Mononuclear cell (primary cell): ENCODE measurements around the gene VBP1. TPM values are rescaled to one million over a fixed set of nuclear protein-coding genes. Genes with fewer than 3 reads are reported as not detected.
A peak's percentile ranks its signal among the peaks of the same experiment; 100 is the strongest.
"Not testable (repeated sequence)": the region's sequence is repeated elsewhere in the genome, so short reads cannot be mapped to it uniquely, and the experiment has no call there.

Experiments used
- H3K27me3 ChIP-seq: 2 replicates; pipeline ENCODE4 v1.6.0; 2011; ENCODE audit warnings: low read length, control low read depth; ENCODE audit not compliant: insufficient read depth
- H3K4me1 ChIP-seq: 2 replicates; pipeline ENCODE4 v1.5.1; 2011; ENCODE audit warnings: mild to moderate bottlenecking, low read length, control low read depth; ENCODE audit not compliant: insufficient read depth
- H3K4me3 ChIP-seq: 2 replicates; pipeline ENCODE4 v1.5.1; 2011; ENCODE audit warnings: mild to moderate bottlenecking, low read length, moderate library complexity
- H3K9me3 ChIP-seq: 2 replicates; pipeline ENCODE4 v1.5.1; 2011; ENCODE audit warnings: low read depth, mild to moderate bottlenecking, control low read depth, low read length
- total RNA-seq: library from RNA; depleted of rRNA; stranded (reverse); fragments of >200 nt; gene quantifications from one replicate; pipeline ENCODE4 v1.2.3, GENCODE V29; 2012

VBP1 gene
- total RNA-seq, 1 donor: 12.6 TPM

- Histone ChIP-seq H3K4me3 (no peak overlapping the region), H3K27me3 (no peaks in the 10 kb centered on the region), H3K9me3 (no peaks in the 10 kb centered on the region), H3K4me1 (peaks cover 15% of the 10 kb centered on the region)
Measured at GRCh38 chrX:155242300-155242699, 26.0 kb downstream of the VBP1 start.

DNA sequence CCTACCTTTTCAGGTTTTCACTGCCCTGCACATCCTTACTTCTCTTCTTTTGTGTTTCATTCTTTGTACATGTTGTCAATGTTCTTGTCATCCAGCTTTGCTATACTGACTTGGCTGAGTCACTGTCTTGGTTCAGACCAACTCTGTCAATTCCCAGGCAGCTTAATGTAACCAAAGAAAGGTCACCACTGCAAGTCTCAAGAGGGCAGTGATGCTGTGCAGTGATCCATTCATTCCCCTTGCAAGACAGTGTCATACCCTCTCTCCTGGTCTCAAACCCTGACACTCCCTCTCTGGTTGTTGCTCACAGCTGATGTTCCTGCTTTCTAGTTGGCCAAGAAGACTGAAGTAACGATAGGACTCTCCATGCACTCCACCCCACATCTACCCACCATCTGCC, 30.5 kb downstream of the VBP1 start:
- Histone ChIP-seq H3K4me1 (peaks cover 14% of the 10 kb centered on the region), H3K27me3 (no peaks in the 10 kb centered on the region), H3K4me3 (no peak overlapping the region), H3K9me3 (no peaks in the 10 kb centered on the region)

DNA sequence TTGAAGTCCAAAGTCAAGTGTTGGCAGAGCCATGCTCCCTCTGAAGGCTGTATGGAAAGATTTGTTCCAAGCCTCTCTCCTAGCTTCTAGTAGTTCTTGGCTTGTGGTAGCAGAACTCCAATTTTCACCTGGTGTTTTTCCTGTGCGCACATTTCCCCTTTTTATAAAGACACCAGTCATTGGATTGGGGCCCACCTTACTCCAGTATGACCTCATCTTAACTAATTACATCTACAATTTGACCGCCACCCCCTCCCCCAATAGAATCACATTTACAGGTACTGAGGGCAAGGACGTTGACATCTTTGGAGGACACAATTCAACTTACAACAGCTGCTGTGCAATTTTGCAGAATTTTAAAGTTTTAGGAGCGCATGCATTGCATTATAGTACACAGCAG, 31.2 kb downstream of the VBP1 start:
- H3K27me3 ChIP-seq: no peaks in the 10 kb centered on the region
- no peak overlapping the region for H3K4me3 ChIP-seq
- H3K4me1 ChIP-seq: peaks cover 8% of the 10 kb centered on the region
- H3K9me3 ChIP-seq: no peaks in the 10 kb centered on the region

- no peaks in the 10 kb centered on the region for H3K9me3 ChIP-seq
- no peaks in the 10 kb centered on the region for H3K4me1 ChIP-seq
- H3K4me3 ChIP-seq: no peak overlapping the region
- H3K27me3 ChIP-seq: no peaks in the 10 kb centered on the region
Measured at GRCh38 chrX:155251391-155251790, 35.1 kb downstream of the VBP1 start.

DNA sequence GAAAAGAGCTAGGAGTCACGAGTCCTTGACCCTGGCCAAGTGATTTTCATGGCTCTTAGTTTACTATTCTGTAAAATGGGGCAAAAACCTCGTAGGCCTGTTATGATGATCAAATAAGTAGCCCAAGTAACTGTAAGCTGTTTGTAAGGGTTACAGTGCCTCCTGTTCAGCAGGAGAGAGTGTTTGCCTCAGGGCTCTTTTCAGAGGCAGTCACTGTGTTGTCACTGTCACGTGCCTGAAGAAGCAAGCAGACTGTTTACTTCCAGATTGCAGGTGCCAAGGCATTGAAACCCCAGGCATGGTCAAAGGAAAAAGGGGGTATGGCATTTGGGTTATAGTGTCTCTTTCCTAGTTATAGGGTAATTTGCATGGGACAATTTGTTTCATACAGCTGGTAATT, 43.5 kb downstream of the VBP1 start:
- H3K9me3 ChIP-seq: no peaks in the 10 kb centered on the region
- no peaks in the 10 kb centered on the region for H3K27me3 ChIP-seq
- no peak overlapping the region for H3K4me3 ChIP-seq
- peaks cover 11% of the 10 kb centered on the region for H3K4me1 ChIP-seq

DNA sequence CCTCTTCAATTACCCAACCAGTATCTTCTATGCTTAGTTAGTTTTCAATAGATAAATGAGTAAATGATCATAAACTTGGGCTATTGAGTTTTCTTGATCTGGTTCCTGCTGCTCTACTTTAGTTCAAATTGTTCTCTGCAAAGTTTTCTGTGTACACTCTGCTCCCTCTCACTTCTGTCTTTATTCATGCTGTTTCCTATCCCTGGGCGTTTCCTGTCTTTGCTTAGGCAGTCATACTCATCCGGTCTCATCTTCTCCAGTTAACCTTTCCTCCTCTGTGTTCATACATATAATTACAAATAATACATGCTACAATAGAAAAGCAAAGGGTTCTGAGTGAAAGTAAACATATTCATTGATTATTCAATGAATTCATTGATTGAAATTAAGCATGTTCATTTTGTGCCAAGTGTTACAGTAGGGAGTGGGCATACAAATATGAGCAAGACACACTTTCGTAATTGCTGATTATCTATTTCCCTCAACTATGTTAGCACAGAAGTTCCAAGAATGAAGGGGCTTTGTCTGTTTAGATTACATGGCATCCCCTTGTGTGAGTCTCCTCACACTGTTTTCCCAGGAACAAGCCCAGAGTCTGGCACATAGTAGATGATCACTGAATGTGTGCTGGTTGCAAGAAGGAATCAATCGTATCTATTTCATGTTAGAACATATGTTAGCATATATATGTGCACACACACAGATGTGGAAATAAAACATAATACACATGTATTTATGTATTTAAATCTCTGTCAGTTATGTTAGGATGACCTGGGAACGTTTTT, 46.9 kb downstream of the VBP1 start:
- Histone ChIP-seq H3K4me3 (peak overlapping the region; percentile 56), H3K4me1 (peaks cover 11% of the 10 kb centered on the region), H3K9me3 (no peaks in the 10 kb centered on the region), H3K27me3 (no peaks in the 10 kb centered on the region)

DNA sequence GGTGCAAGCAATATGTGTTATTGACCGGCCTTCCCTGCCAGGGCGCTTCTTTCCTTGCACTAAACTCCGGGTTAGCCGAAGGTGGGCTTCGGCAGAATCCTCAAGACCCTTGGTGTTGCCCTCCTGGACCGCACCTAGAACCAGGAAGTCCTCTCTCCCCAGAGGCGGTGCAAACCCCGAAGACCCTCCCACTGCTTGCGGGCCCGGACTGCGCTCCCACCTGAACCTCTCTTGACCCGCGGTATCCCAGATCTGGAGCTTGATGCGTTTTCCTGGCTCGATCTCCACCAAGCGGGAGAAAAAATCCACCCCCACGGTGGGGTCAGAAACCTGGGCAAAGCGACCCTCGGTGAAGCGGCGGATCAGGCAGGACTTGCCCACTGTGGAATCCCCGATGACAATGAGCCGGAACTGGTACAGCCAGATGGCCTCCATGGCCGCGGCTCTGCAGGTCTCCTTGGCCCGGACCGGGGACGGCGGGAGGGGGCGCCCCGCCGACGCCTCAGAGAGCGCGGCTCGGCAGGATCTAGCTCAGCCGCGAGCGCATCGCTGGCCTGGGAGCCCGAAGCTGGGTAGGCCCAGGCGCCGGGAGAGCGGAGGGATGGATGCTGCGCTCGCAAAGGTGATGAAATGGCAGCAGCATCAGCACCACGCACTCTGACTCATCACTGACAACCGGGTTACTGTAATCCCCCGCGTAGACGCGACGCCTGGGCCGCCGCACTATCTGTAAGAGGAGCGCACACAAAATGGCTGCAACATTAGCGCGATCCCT, 47.8 kb downstream of the VBP1 start, which contains the start of gene RAB39B:
Gene RAB39B, minus strand, starts transcription at position 638 of the 775 bp plus-strand sequence. Its CDS starts 203 bp downstream, at position 435.
- no peaks in the 10 kb centered on the region for H3K9me3 ChIP-seq

DNA sequence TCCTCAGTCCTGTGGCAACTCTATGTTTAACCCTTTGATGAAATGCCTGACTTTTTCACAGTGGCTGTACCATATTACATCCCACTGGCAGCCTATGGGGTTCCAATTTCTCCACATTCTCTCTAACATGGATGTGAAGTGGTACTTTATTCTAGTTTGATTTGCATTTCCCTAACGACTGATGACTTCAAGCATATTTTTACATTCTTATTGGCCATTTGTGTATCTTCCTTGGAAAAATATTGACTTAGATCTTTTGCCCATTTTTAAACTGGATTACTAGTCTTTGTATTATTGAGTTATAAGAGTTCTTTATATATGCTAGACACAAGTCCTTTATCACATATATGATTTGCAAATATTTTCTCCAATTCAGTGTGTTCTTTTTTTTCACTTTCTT, 50.2 kb downstream of the VBP1 start:
- H3K4me1 ChIP-seq: peaks cover 11% of the 10 kb centered on the region
- H3K4me3 ChIP-seq: no peak overlapping the region
- H3K9me3 ChIP-seq: no peaks in the 10 kb centered on the region
- H3K27me3 ChIP-seq: no peaks in the 10 kb centered on the region

More for the DNA sequence above, 47.8 kb downstream of the VBP1 start, which contains the start of gene RAB39B:
- Histone ChIP-seq H3K4me1 (peaks cover 11% of the 10 kb centered on the region), H3K4me3 (peak within 1 kb of the TSS; percentile 56), H3K27me3 (no peaks in the 10 kb centered on the region)

DNA sequence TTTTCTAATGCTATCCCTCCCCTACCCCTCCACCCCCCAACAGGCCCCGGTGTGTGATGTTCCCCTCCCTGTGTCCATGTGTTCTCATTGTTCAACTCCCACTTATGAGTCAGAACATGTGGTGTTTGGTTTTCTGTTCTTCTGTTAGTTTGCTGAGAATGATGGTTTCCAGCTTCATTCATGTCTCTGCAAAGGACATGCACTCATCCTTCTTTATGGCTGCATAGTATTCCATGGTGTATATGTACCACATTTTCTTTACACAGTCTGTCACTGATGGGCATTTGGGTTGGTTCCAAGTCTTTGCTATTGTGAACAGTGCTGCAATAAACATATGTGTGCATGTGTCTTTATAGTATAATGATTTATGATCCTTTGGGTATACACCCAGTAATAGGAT, 51.7 kb downstream of the VBP1 start:
- not testable (repeated sequence) for H3K4me3 ChIP-seq, H3K27me3 ChIP-seq, H3K9me3 ChIP-seq, H3K4me1 ChIP-seq

DNA sequence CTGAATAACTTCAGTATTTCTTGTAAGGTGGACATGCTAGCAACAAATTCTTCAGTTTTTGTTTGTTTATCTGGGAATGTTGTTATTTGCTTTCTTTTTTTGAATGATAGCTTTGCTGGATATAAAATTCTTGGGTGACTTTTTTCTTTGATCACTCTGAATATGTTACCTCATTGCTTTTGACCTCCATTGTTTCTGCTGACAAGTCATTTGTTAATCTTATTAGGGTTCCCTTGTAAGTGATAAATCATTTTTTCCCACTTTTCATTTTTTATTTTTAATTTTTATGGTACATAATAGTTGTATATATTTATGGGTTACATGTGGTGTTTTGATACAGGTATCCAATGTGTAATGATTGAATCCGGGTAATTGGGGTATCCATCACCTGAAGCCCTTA, 54.7 kb downstream of the VBP1 start:
- H3K4me3 ChIP-seq: no peak overlapping the region
- no peaks in the 10 kb centered on the region for H3K4me1 ChIP-seq
- H3K27me3 ChIP-seq: no peaks in the 10 kb centered on the region
- no peaks in the 10 kb centered on the region for H3K9me3 ChIP-seq

GRCh38 chrX:155279873-155280272, 63.6 kb downstream of the VBP1 start:
- no peaks in the 10 kb centered on the region for H3K27me3 ChIP-seq

More at GRCh38 chrX:155279873-155280272, 63.6 kb downstream of the VBP1 start:
- no peaks in the 10 kb centered on the region for H3K4me1 ChIP-seq
- H3K4me3 ChIP-seq: no peak overlapping the region
- no peaks in the 10 kb centered on the region for H3K9me3 ChIP-seq

Other genes with a start within 250 kb of the VBP1 start
- 3.6 TPM for gene F8, start 193.7 kb upstream of the VBP1 start, total RNA-seq
- 40.2 TPM for gene FUNDC2, start 189.6 kb upstream of the VBP1 start, total RNA-seq
- 14.6 TPM for gene CMC4, start 145.3 kb upstream of the VBP1 start, total RNA-seq
- 3.9 TPM for gene MTCP1, start 145.3 kb upstream of the VBP1 start, total RNA-seq
- 8.2 TPM for gene BRCC3, start 145.0 kb upstream of the VBP1 start, total RNA-seq
- gene RAB39B, start 48.0 kb downstream of the VBP1 start, total RNA-seq: 3.7 TPM
- gene CLIC2, start 118.2 kb downstream of the VBP1 start, total RNA-seq: 2.6 TPM
- not detected for gene F8A2, start 165.6 kb downstream of the VBP1 start, total RNA-seq
- gene F8A3, start 242.2 kb downstream of the VBP1 start, total RNA-seq: 1.5 TPM